Raji (cell line): ENCODE measurements around the gene EIF4E2.

ENCODE experiments used
- POLR2A ChIP-seq: IDR thresholded peaks from 2 replicates; pipeline ENCODE4 v1.6.1; 2011; ENCODE audit warnings: low read depth, low read length, control low read depth; ENCODE audit not compliant: insufficient read depth

EIF4E2 gene

GRCh38 chr2:232541195-232541960 lies 9.1 kb upstream of the EIF4E2 start:
- no peak for TF ChIP-seq POLR2A

GRCh38 chr2:232541961-232542714 lies 8.4 kb upstream of the EIF4E2 start:
- TF ChIP-seq POLR2A, result no peak

- no peak for TF ChIP-seq POLR2A
Measured at GRCh38 chr2:232542715-232543467, 7.6 kb upstream of the EIF4E2 start.

- no peak for TF ChIP-seq POLR2A
Measured at GRCh38 chr2:232543491-232543890, 7.0 kb upstream of the EIF4E2 start.

GRCh38 chr2:232543928-232544631 lies 6.4 kb upstream of the EIF4E2 start:
- TF ChIP-seq POLR2A, result no peak

- no peak for TF ChIP-seq POLR2A
Measured at GRCh38 chr2:232544674-232545073, 5.8 kb upstream of the EIF4E2 start.

- TF ChIP-seq POLR2A, result no peak
Measured at GRCh38 chr2:232545511-232546375, 4.7 kb upstream of the EIF4E2 start.

- TF ChIP-seq POLR2A, result no peak
Measured at GRCh38 chr2:232547991-232548390, 2.5 kb upstream of the EIF4E2 start.

GRCh38 chr2:232549655-232550353 lies 685 bp upstream of the EIF4E2 start:
- no peak for TF ChIP-seq POLR2A

- no peak for TF ChIP-seq POLR2A
Measured at GRCh38 chr2:232551250-232551638, 755 bp downstream of the EIF4E2 start.

GRCh38 chr2:232551776-232552175 lies 1.3 kb downstream of the EIF4E2 start:
- no peak for TF ChIP-seq POLR2A

GRCh38 chr2:232556426-232556825 lies 5.9 kb downstream of the EIF4E2 start:
- no peak for TF ChIP-seq POLR2A

GRCh38 chr2:232562515-232563151 lies 12.1 kb downstream of the EIF4E2 start:
- TF ChIP-seq POLR2A, result no peak
